A673 (cell line): ENCODE data around the gene FAM13A.

Experiments
- EZH2 ChIP-seq: fragments of 200-600 bp; sonication (generic); IDR thresholded peaks from 2 replicates; pipeline ENCODE4 v1.6.1; 2017; ENCODE audit warnings: borderline replicate concordance, low read depth, mild to moderate bottlenecking, mixed read lengths, antibody characterized with exemption, low read length; ENCODE audit not compliant: poor library complexity, severe bottlenecking
- TF ChIP-seq, protein P1 (sequence below): fragments of 300-800, 200-600 bp; sonication (generic); conservative IDR thresholded peaks from 2 replicates; pipeline ENCODE4 v1.5.1; 2017; ENCODE audit warnings: low read depth, mild to moderate bottlenecking, antibody characterized with exemption, low read length, moderate library complexity, mixed read lengths

DNA sequence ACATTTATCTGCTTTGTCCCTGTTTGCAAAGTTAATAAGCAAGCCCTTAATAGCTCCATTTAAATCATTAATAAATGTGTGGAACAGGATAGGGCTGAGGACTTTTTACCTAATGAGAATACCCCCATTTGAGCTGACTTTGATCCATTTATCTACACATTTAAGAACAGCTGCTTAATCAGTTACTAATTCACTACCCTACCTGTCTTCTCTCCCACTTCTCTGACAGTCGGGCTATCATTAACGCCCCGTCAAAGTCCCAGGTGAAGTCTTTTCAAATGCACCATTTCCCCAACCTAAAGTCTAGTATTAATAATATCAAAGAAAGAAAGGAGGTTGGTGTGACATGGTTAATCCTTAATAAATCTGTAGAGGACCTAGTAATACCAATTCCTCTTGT is 302.2 kb downstream of the FAM13A start:
- TF ChIP-seq, protein P1, sequence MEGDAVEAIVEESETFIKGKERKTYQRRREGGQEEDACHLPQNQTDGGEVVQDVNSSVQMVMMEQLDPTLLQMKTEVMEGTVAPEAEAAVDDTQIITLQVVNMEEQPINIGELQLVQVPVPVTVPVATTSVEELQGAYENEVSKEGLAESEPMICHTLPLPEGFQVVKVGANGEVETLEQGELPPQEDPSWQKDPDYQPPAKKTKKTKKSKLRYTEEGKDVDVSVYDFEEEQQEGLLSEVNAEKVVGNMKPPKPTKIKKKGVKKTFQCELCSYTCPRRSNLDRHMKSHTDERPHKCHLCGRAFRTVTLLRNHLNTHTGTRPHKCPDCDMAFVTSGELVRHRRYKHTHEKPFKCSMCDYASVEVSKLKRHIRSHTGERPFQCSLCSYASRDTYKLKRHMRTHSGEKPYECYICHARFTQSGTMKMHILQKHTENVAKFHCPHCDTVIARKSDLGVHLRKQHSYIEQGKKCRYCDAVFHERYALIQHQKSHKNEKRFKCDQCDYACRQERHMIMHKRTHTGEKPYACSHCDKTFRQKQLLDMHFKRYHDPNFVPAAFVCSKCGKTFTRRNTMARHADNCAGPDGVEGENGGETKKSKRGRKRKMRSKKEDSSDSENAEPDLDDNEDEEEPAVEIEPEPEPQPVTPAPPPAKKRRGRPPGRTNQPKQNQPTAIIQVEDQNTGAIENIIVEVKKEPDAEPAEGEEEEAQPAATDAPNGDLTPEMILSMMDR = no peak
- TF ChIP-seq EZH2 = no peak
